Measurements from ENCODE around the gene KIF12. TPM values are rescaled to one million over a fixed set of nuclear protein-coding genes. Genes with fewer than 3 reads are reported as not detected.

Gene KIF12
- total RNA-seq, 2 donors from 2014 or later: not detected

- no peak overlapping the region for H3K4me3 Mint-ChIP-seq
- ATAC-seq (no peak), DNase-seq (no peak)
- H3K27me3 Mint-ChIP-seq: peaks cover 57% of the 10 kb centered on the region
- H3K4me1 Mint-ChIP-seq: peaks cover 10% of the 10 kb centered on the region
- no peaks in the 10 kb centered on the region for H3K9me3 ChIP-seq (ENCODE audit: control insufficient read depth, low read length, poor library complexity, severe bottlenecking)
- peaks cover 10% of the 10 kb centered on the region for H3K36me3 Mint-ChIP-seq (ENCODE audit: low read depth)
- no peak overlapping the region for H3K27ac Mint-ChIP-seq
These were observed 5.2 kb downstream of the KIF12 start for GRCh38 chr9:114093761-114094505.

GRCh38 chr9:114093031-114093471, 6.0 kb downstream of the KIF12 start:
- H3K4me3 Mint-ChIP-seq: no peak overlapping the region
- H3K4me1 Mint-ChIP-seq: peaks cover 10% of the 10 kb centered on the region

GRCh38 chr9:114092336-114092735, 6.8 kb downstream of the KIF12 start:
- ATAC-seq (no peak), DNase-seq (no peak)
- no peaks in the 10 kb centered on the region for H3K9me3 ChIP-seq (ENCODE audit: control insufficient read depth, low read length, poor library complexity, severe bottlenecking)
- Mint-ChIP-seq H3K36me3 (ENCODE audit: low read depth) (peaks cover 10% of the 10 kb centered on the region), H3K4me3 (no peak overlapping the region), H3K27ac (no peak overlapping the region), H3K27me3 (peaks cover 51% of the 10 kb centered on the region), H3K4me1 (peaks cover 7% of the 10 kb centered on the region)

More at GRCh38 chr9:114093031-114093471, 6.0 kb downstream of the KIF12 start:
- Mint-ChIP-seq H3K27me3 (peaks cover 56% of the 10 kb centered on the region), H3K27ac (no peak overlapping the region), H3K36me3 (ENCODE audit: low read depth) (peaks cover 10% of the 10 kb centered on the region)
- ATAC-seq: no peak
- H3K9me3 ChIP-seq (ENCODE audit: control insufficient read depth, low read length, poor library complexity, severe bottlenecking): no peaks in the 10 kb centered on the region
- DNase-seq: no peak

GRCh38 chr9:114091711-114092110, 7.4 kb downstream of the KIF12 start:
- H3K4me3 Mint-ChIP-seq: no peak overlapping the region
- DNase-seq (no peak), ATAC-seq (no peak)
- H3K4me1 Mint-ChIP-seq: peaks cover 5% of the 10 kb centered on the region
- H3K27me3 Mint-ChIP-seq: peaks cover 51% of the 10 kb centered on the region
- no peak overlapping the region for H3K27ac Mint-ChIP-seq
- H3K36me3 Mint-ChIP-seq (ENCODE audit: low read depth): peaks cover 8% of the 10 kb centered on the region
- no peaks in the 10 kb centered on the region for H3K9me3 ChIP-seq (ENCODE audit: control insufficient read depth, low read length, poor library complexity, severe bottlenecking)

GRCh38 chr9:114090798-114091197, 8.3 kb downstream of the KIF12 start:
- no peak overlapping the region for H3K27ac Mint-ChIP-seq
- H3K27me3 Mint-ChIP-seq: peaks cover 51% of the 10 kb centered on the region
- H3K4me1 Mint-ChIP-seq: no peaks in the 10 kb centered on the region
- peaks cover 4% of the 10 kb centered on the region for H3K36me3 Mint-ChIP-seq (ENCODE audit: low read depth)
- DNase-seq (no peak), ATAC-seq (no peak)
- H3K4me3 Mint-ChIP-seq: no peak overlapping the region
- no peaks in the 10 kb centered on the region for H3K9me3 ChIP-seq (ENCODE audit: control insufficient read depth, low read length, poor library complexity, severe bottlenecking)

GRCh38 chr9:114089206-114089840, 9.8 kb downstream of the KIF12 start:
- H3K4me1 Mint-ChIP-seq: no peaks in the 10 kb centered on the region
- H3K27ac Mint-ChIP-seq: no peak overlapping the region
- no peak for DNase-seq
- no peak overlapping the region for H3K4me3 Mint-ChIP-seq
- peaks cover 38% of the 10 kb centered on the region for H3K27me3 Mint-ChIP-seq
- peaks cover 2% of the 10 kb centered on the region for H3K36me3 Mint-ChIP-seq (ENCODE audit: low read depth)
- ATAC-seq: no peak
- no peaks in the 10 kb centered on the region for H3K9me3 ChIP-seq (ENCODE audit: control insufficient read depth, low read length, poor library complexity, severe bottlenecking)

- no peaks in the 10 kb centered on the region for H3K9me3 ChIP-seq (ENCODE audit: control insufficient read depth, low read length, poor library complexity, severe bottlenecking)
- H3K4me1 Mint-ChIP-seq: no peaks in the 10 kb centered on the region
- peaks cover 2% of the 10 kb centered on the region for H3K36me3 Mint-ChIP-seq (ENCODE audit: low read depth)
- ATAC-seq (no peak), DNase-seq (no peak)
- H3K27me3 Mint-ChIP-seq: peaks cover 38% of the 10 kb centered on the region
- no peak overlapping the region for H3K27ac Mint-ChIP-seq
- no peak overlapping the region for H3K4me3 Mint-ChIP-seq
These were observed 10.4 kb downstream of the KIF12 start for GRCh38 chr9:114088571-114089170.

GRCh38 chr9:114087721-114088120, 11.4 kb downstream of the KIF12 start:
- no peaks in the 10 kb centered on the region for H3K9me3 ChIP-seq (ENCODE audit: control insufficient read depth, low read length, poor library complexity, severe bottlenecking)
- no peak overlapping the region for H3K27ac Mint-ChIP-seq
- no peak for ATAC-seq
- peaks cover 38% of the 10 kb centered on the region for H3K27me3 Mint-ChIP-seq
- peaks cover 2% of the 10 kb centered on the region for H3K36me3 Mint-ChIP-seq (ENCODE audit: low read depth)
- H3K4me3 Mint-ChIP-seq: no peak overlapping the region
- no peak for DNase-seq
- H3K4me1 Mint-ChIP-seq: no peaks in the 10 kb centered on the region

- no peak for ATAC-seq
- H3K9me3 ChIP-seq (ENCODE audit: control insufficient read depth, low read length, poor library complexity, severe bottlenecking): no peaks in the 10 kb centered on the region
- Mint-ChIP-seq H3K4me3 (no peak overlapping the region), H3K27ac (no peak overlapping the region), H3K27me3 (peaks cover 35% of the 10 kb centered on the region), H3K4me1 (no peaks in the 10 kb centered on the region), H3K36me3 (ENCODE audit: low read depth) (peaks cover 2% of the 10 kb centered on the region)
- DNase-seq: no peak
These were observed 12.5 kb downstream of the KIF12 start for GRCh38 chr9:114086607-114087006.

GRCh38 chr9:114086009-114086408, 13.1 kb downstream of the KIF12 start:
- Mint-ChIP-seq H3K4me1 (peaks cover 2% of the 10 kb centered on the region), H3K36me3 (ENCODE audit: low read depth) (peaks cover 2% of the 10 kb centered on the region), H3K27ac (no peak overlapping the region), H3K27me3 (peaks cover 38% of the 10 kb centered on the region), H3K4me3 (no peak overlapping the region)
- no peaks in the 10 kb centered on the region for H3K9me3 ChIP-seq (ENCODE audit: control insufficient read depth, low read length, poor library complexity, severe bottlenecking)
- no peak for DNase-seq
- ATAC-seq: no peak

GRCh38 chr9:114085387-114085789, 13.7 kb downstream of the KIF12 start:
- Mint-ChIP-seq H3K36me3 (ENCODE audit: low read depth) (peaks cover 2% of the 10 kb centered on the region), H3K4me1 (peaks cover 2% of the 10 kb centered on the region), H3K4me3 (no peak overlapping the region), H3K27ac (no peak overlapping the region), H3K27me3 (peaks cover 35% of the 10 kb centered on the region)
- no peaks in the 10 kb centered on the region for H3K9me3 ChIP-seq (ENCODE audit: control insufficient read depth, low read length, poor library complexity, severe bottlenecking)
- DNase-seq: no peak
- ATAC-seq: no peak

- Mint-ChIP-seq H3K36me3 (ENCODE audit: low read depth) (no peaks in the 10 kb centered on the region), H3K4me3 (no peak overlapping the region), H3K27me3 (peaks cover 35% of the 10 kb centered on the region), H3K27ac (no peak overlapping the region), H3K4me1 (peaks cover 2% of the 10 kb centered on the region)
- ATAC-seq: no peak
- H3K9me3 ChIP-seq (ENCODE audit: control insufficient read depth, low read length, poor library complexity, severe bottlenecking): no peaks in the 10 kb centered on the region
- DNase-seq: no peak
These were observed 14.6 kb downstream of the KIF12 start for GRCh38 chr9:114084282-114085073.

- no peak for ATAC-seq
- Mint-ChIP-seq H3K4me1 (peaks cover 2% of the 10 kb centered on the region), H3K27me3 (peaks cover 32% of the 10 kb centered on the region), H3K27ac (no peak overlapping the region), H3K36me3 (ENCODE audit: low read depth) (no peaks in the 10 kb centered on the region), H3K4me3 (no peak overlapping the region)
- no peak for DNase-seq
- H3K9me3 ChIP-seq (ENCODE audit: control insufficient read depth, low read length, poor library complexity, severe bottlenecking): no peaks in the 10 kb centered on the region
These were observed 15.4 kb downstream of the KIF12 start for GRCh38 chr9:114083666-114084065.

Data from T-helper 17 cell (primary cell).